GM12878 (cell line): Measurements from ENCODE around the gene SMIM17.

Source experiments
- BCLAF1 ChIP-seq: fragments of 450-650 bp; IDR thresholded peaks from 2 replicates; pipeline ENCODE4 v1.6.1; 2017; ENCODE audit warnings: antibody characterized with exemption, mild to moderate bottlenecking, moderate library complexity
- CEBPB ChIP-seq, 2 experiments: fragments of 150-350 bp in 1 of 2; IDR thresholded peaks; 2 replicates each; pipeline ENCODE4 v1.6.1; 2012 to 2014; ENCODE audit warnings: low read depth in 2 of 2, low read length in 2 of 2, borderline replicate concordance in 1 of 2, inconsistent platforms in 1 of 2
- CTCF ChIP-seq, 3 experiments: IDR thresholded peaks in 2 of 3; conservative IDR thresholded peaks in 1 of 3; 2 replicates each; pipeline ENCODE4 v1.5.1; 2011; ENCODE audit warnings: low read depth in 3 of 3, low read length in 3 of 3, mild to moderate bottlenecking in 3 of 3, control low read depth in 2 of 3, moderate library complexity in 2 of 3, inconsistent platforms in 1 of 3, mixed read lengths in 1 of 3; ENCODE audit not compliant: control insufficient read depth in 2 of 3, insufficient read depth in 1 of 3; ENCODE audit errors: extremely low read depth in 1 of 3
- EZH2 ChIP-seq: IDR thresholded peaks from 2 replicates; pipeline ENCODE4 v1.6.1; 2012; ENCODE audit warnings: low read depth, mild to moderate bottlenecking, control low read depth, inconsistent platforms, low read length, borderline replicate concordance; ENCODE audit not compliant: control insufficient read depth
- RAD21 ChIP-seq: IDR thresholded peaks from 2 replicates; pipeline ENCODE4 v1.6.1; 2011; ENCODE audit warnings: mild to moderate bottlenecking, low read depth, low read length, moderate library complexity; ENCODE audit not compliant: insufficient read depth
- RAD51 ChIP-seq: fragments of 450-650 bp; IDR thresholded peaks from 2 replicates; pipeline ENCODE4 v1.6.1; 2016; ENCODE audit warnings: moderate library complexity, mild to moderate bottlenecking, inconsistent platforms
- RFX5 ChIP-seq: IDR thresholded peaks from 2 replicates; pipeline ENCODE4 v1.6.1; 2011; ENCODE audit warnings: low read depth, low read length, improper control_type of control experiment
- SREBF2 ChIP-seq: IDR thresholded peaks from 2 replicates; pipeline ENCODE4 v1.6.1; 2012; ENCODE audit warnings: mild to moderate bottlenecking, low read length
- TARDBP ChIP-seq: IDR thresholded peaks from 2 replicates; pipeline ENCODE4 v1.6.1; 2016; ENCODE audit warnings: borderline replicate concordance
- TF ChIP-seq, protein P1 (sequence below): IDR thresholded peaks from 2 replicates; pipeline ENCODE4 v1.6.1; 2012; ENCODE audit warnings: mild to moderate bottlenecking, low read depth, low read length

DNA sequence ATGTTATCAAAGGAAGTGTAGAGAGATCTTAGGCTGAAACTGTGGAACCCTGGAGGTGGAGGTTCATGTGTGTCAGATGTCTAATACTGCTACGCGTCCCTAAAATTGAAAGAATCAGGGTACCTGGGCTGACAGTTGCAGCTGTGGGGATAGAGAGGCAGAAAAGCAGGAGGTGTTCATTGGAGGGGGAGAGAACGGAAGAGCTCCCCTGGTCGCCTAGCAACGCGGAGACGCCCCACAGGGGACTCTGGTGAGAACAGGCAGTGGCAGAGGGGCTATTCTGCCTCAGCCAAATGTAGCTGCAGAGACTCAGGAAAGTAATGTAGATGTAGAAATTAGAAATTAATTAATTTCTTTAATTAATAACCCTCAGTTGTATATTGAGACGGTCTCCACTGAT is 38.7 kb downstream of the SMIM17 start:
- TF ChIP-seq CTCF (IDR thresholded peaks at IDR 0.05 in 2 of 3, conservative IDR thresholded peaks at IDR 0.05 in 1 of 3; ENCODE audit: control insufficient read depth in 2 of 3, extremely low read depth in 1 of 3, insufficient read depth in 1 of 3, low read depth in 3 of 3, low read length in 3 of 3) (no peak), SREBF2 (no peak), RAD51 (no peak), TARDBP (no peak), EZH2 (no peak), CEBPB (IDR thresholded peaks at IDR 0.05; ENCODE audit: borderline replicate concordance in 1 of 2, low read depth in 2 of 2, low read length in 2 of 2) (no peak), RAD21 (no peak), RFX5 (no peak), BCLAF1 (no peak)
- TF ChIP-seq, protein P1, sequence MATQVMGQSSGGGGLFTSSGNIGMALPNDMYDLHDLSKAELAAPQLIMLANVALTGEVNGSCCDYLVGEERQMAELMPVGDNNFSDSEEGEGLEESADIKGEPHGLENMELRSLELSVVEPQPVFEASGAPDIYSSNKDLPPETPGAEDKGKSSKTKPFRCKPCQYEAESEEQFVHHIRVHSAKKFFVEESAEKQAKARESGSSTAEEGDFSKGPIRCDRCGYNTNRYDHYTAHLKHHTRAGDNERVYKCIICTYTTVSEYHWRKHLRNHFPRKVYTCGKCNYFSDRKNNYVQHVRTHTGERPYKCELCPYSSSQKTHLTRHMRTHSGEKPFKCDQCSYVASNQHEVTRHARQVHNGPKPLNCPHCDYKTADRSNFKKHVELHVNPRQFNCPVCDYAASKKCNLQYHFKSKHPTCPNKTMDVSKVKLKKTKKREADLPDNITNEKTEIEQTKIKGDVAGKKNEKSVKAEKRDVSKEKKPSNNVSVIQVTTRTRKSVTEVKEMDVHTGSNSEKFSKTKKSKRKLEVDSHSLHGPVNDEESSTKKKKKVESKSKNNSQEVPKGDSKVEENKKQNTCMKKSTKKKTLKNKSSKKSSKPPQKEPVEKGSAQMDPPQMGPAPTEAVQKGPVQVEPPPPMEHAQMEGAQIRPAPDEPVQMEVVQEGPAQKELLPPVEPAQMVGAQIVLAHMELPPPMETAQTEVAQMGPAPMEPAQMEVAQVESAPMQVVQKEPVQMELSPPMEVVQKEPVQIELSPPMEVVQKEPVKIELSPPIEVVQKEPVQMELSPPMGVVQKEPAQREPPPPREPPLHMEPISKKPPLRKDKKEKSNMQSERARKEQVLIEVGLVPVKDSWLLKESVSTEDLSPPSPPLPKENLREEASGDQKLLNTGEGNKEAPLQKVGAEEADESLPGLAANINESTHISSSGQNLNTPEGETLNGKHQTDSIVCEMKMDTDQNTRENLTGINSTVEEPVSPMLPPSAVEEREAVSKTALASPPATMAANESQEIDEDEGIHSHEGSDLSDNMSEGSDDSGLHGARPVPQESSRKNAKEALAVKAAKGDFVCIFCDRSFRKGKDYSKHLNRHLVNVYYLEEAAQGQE: no peak
